HepG2 (cell line): ENCODE results near the gene MEG3.

Experiments
- AGO2 ChIP-seq: fragments of 200-400 bp; formaldehyde crosslinking; optimal IDR thresholded peaks from 2 replicates; pipeline ENCODE3; 2017; ENCODE audit warnings: mild to moderate bottlenecking, low read depth, low read length, moderate library complexity
- CTCF ChIP-seq: sonication (generic); formaldehyde crosslinking; IDR thresholded peaks from 2 replicates; pipeline ENCODE4 v1.5.0; 2020; ENCODE audit warnings: mild to moderate bottlenecking, missing genetic modification reagents, moderate library complexity
- MYC ChIP-seq: sonication (generic); formaldehyde crosslinking; IDR thresholded peaks from 2 replicates; pipeline ENCODE4 v1.9.0; 2021; ENCODE audit warnings: missing genetic modification reagents, borderline replicate concordance
- ZNF530 ChIP-seq: sonication (generic); formaldehyde crosslinking; IDR thresholded peaks from 2 replicates; pipeline ENCODE4 v1.5.0; 2020; ENCODE audit warnings: low read depth, mild to moderate bottlenecking, missing genetic modification reagents

- no peak for TF ChIP-seq MYC (CRISPR knock-in tag)
- no peak for TF ChIP-seq AGO2
- TF ChIP-seq CTCF, result no peak
- TF ChIP-seq ZNF530, result no peak
Observed at GRCh38 chr14:100898935-100899883, 73.3 kb downstream of the MEG3 start.
